HEK293 (cell line): Measurements from ENCODE around the gene XYLT2.

Experiments used
- CTCF ChIA-PET: fragments of 350-600 bp; formaldehyde crosslinking; extraction: SDS; loops from one replicate; lab custom pipeline; 2021; ENCODE audit warnings: antibody characterized with exemption; lab: Yijun Ruan, JAX
- POLR2A ChIA-PET: fragments of 300-600 bp; formaldehyde crosslinking; extraction: SDS; loops from one replicate; lab custom pipeline; 2020; ENCODE audit warnings: antibody characterized with exemption, inconsistent platforms; lab: Yijun Ruan, JAX
- H3K27ac ChIP-seq: fragments of 200-500 bp; sonication (Bioruptor generic); 2 replicates; pipeline ENCODE4 v1.5.1; 2014; ENCODE audit warnings: low read depth, low read length, control low read depth, inconsistent platforms; ENCODE audit errors: extremely low read depth
- H3K36me3 ChIP-seq, 2 experiments: fragments of 200-500 bp in 1 of 2; sonication (Bioruptor generic) in 1 of 2; 1 replicate in 1 of 2; 2 replicates in 1 of 2; pipeline ENCODE4 v1.5.1; 2014 to 2017; ENCODE audit warnings: inconsistent platforms in 2 of 2, low read length in 2 of 2; ENCODE audit not compliant: control insufficient read depth in 2 of 2, insufficient read depth in 1 of 2
- H3K4me1 ChIP-seq: fragments of 200-500 bp; sonication (Bioruptor generic); 2 replicates; pipeline ENCODE4 v1.5.1; 2014; ENCODE audit warnings: mild to moderate bottlenecking, low read length, inconsistent platforms; ENCODE audit not compliant: control insufficient read depth, insufficient read depth
- H3K4me3 ChIP-seq: 2 replicates; pipeline ENCODE4 v1.5.1; 2011; ENCODE audit warnings: low read depth, mild to moderate bottlenecking, control low read depth, low read length, moderate library complexity
- H3K9me3 ChIP-seq: fragments of 200-500 bp; sonication (Bioruptor generic); 2 replicates; pipeline ENCODE4 v1.5.1; 2014; ENCODE audit warnings: low read depth, low read length, inconsistent platforms; ENCODE audit not compliant: control insufficient read depth, insufficient read depth
- FEZF1 ChIP-seq: fragments of 450-650 bp; formaldehyde crosslinking; IDR thresholded peaks from 2 replicates; pipeline ENCODE4 v1.5.1; 2016; ENCODE audit warnings: missing biosample characterization, missing genetic modification characterization
- GLI4 ChIP-seq: fragments of 450-650 bp; formaldehyde crosslinking; IDR thresholded peaks from 2 replicates; pipeline ENCODE4 v1.5.1; 2016; ENCODE audit warnings: missing biosample characterization, missing genetic modification characterization
- KLF10 ChIP-seq: fragments of 450-650 bp; IDR thresholded peaks from 2 replicates; pipeline ENCODE4 v1.5.1; 2018; ENCODE audit warnings: missing biosample characterization, mild to moderate bottlenecking, missing genetic modification characterization
- KLF8 ChIP-seq: fragments of 450-650 bp; formaldehyde crosslinking; IDR thresholded peaks from 2 replicates; pipeline ENCODE4 v1.5.1; 2016; ENCODE audit warnings: missing biosample characterization, missing genetic modification characterization
- MEIS1 ChIP-seq: sonication (generic); formaldehyde crosslinking; IDR thresholded peaks from 2 replicates; pipeline ENCODE4 v1.8.1; 2022; ENCODE audit warnings: missing genetic modification reagents, mild to moderate bottlenecking, borderline replicate concordance
- MYNN ChIP-seq: fragments of 450-650 bp; formaldehyde crosslinking; IDR thresholded peaks from 2 replicates; pipeline ENCODE4 v1.5.1; 2016; ENCODE audit warnings: missing biosample characterization, missing genetic modification characterization, borderline replicate concordance
- OVOL3 ChIP-seq: fragments of 450-650 bp; formaldehyde crosslinking; IDR thresholded peaks from 2 replicates; pipeline ENCODE4 v1.5.1; 2016; ENCODE audit warnings: missing biosample characterization, missing genetic modification characterization
- TCF7L2 ChIP-seq: IDR thresholded peaks from 2 replicates; pipeline ENCODE4 v1.6.1; 2011; ENCODE audit warnings: low read depth, mild to moderate bottlenecking, inconsistent platforms, low read length, moderate library complexity, borderline replicate concordance
- YY2 ChIP-seq: fragments of 450-650 bp; formaldehyde crosslinking; IDR thresholded peaks from 2 replicates; pipeline ENCODE4 v1.5.1; 2016; ENCODE audit warnings: missing biosample characterization, missing genetic modification characterization
- ZFP41 ChIP-seq: fragments of 450-650 bp; formaldehyde crosslinking; IDR thresholded peaks from 2 replicates; pipeline ENCODE4 v1.5.1; 2016; ENCODE audit warnings: missing biosample characterization, missing genetic modification characterization, borderline replicate concordance
- ZIC2 ChIP-seq: fragments of 450-650 bp; formaldehyde crosslinking; IDR thresholded peaks from 2 replicates; pipeline ENCODE4 v1.5.1; 2016; ENCODE audit warnings: missing biosample characterization, missing genetic modification characterization
- ZNF132 ChIP-seq: fragments of 450-650 bp; formaldehyde crosslinking; IDR thresholded peaks from 2 replicates; pipeline ENCODE4 v1.5.1; 2017; ENCODE audit warnings: missing biosample characterization, missing genetic modification characterization, borderline replicate concordance
- ZNF148 ChIP-seq: fragments of 450-650 bp; formaldehyde crosslinking; IDR thresholded peaks from 2 replicates; pipeline ENCODE4 v1.5.0; 2017; ENCODE audit warnings: missing biosample characterization, missing genetic modification characterization, borderline replicate concordance
- ZNF16 ChIP-seq: fragments of 450-650 bp; formaldehyde crosslinking; IDR thresholded peaks from 2 replicates; pipeline ENCODE4 v1.5.1; 2016; ENCODE audit warnings: low read depth, missing biosample characterization, missing genetic modification characterization
- ZNF292 ChIP-seq: fragments of 450-650 bp; formaldehyde crosslinking; IDR thresholded peaks from 2 replicates; pipeline ENCODE4 v1.5.1; 2016; ENCODE audit warnings: low read depth, missing biosample characterization, missing genetic modification characterization, borderline replicate concordance
- ZNF521 ChIP-seq: fragments of 450-650 bp; formaldehyde crosslinking; IDR thresholded peaks from 2 replicates; pipeline ENCODE4 v1.5.1; 2017; ENCODE audit warnings: missing biosample characterization, mild to moderate bottlenecking, missing genetic modification characterization
- ZNF560 ChIP-seq: fragments of 450-650 bp; formaldehyde crosslinking; IDR thresholded peaks from 2 replicates; pipeline ENCODE4 v1.5.1; 2017; ENCODE audit warnings: missing biosample characterization, missing genetic modification characterization, borderline replicate concordance
- ZNF585B ChIP-seq: fragments of 450-650 bp; formaldehyde crosslinking; IDR thresholded peaks from 2 replicates; pipeline ENCODE4 v1.5.1; 2016; ENCODE audit warnings: missing biosample characterization, missing genetic modification characterization
- ZNF600 ChIP-seq: fragments of 450-650 bp; formaldehyde crosslinking; IDR thresholded peaks from 2 replicates; pipeline ENCODE4 v1.5.1; 2016; ENCODE audit warnings: missing biosample characterization, missing genetic modification characterization
- ZNF639 ChIP-seq: fragments of 450-650 bp; formaldehyde crosslinking; IDR thresholded peaks from 2 replicates; pipeline ENCODE4 v1.5.1; 2016; ENCODE audit warnings: missing biosample characterization, missing genetic modification characterization
- ZNF664 ChIP-seq: fragments of 450-650 bp; formaldehyde crosslinking; IDR thresholded peaks from 2 replicates; pipeline ENCODE4 v1.5.1; 2016; ENCODE audit warnings: missing biosample characterization, missing genetic modification characterization
- ZNF707 ChIP-seq: fragments of 450-650 bp; formaldehyde crosslinking; IDR thresholded peaks from 2 replicates; pipeline ENCODE4 v1.5.1; 2016; ENCODE audit warnings: missing biosample characterization, missing genetic modification characterization
- ZNF777 ChIP-seq: fragments of 450-650 bp; formaldehyde crosslinking; IDR thresholded peaks from 2 replicates; pipeline ENCODE4 v1.5.1; 2017; ENCODE audit warnings: missing biosample characterization, missing genetic modification characterization, borderline replicate concordance
- ZSCAN16 ChIP-seq: fragments of 450-650 bp; formaldehyde crosslinking; IDR thresholded peaks from 2 replicates; pipeline ENCODE4 v1.5.1; 2016; ENCODE audit warnings: missing biosample characterization, missing genetic modification characterization
- ZSCAN4 ChIP-seq: fragments of 450-650 bp; formaldehyde crosslinking; IDR thresholded peaks from 2 replicates; pipeline ENCODE4 v1.5.1; 2017; ENCODE audit warnings: missing biosample characterization, missing genetic modification characterization
- ZXDB ChIP-seq: fragments of 450-650 bp; formaldehyde crosslinking; IDR thresholded peaks from 2 replicates; pipeline ENCODE4 v1.5.1; 2016; ENCODE audit warnings: missing biosample characterization, missing genetic modification characterization
- TF ChIP-seq, protein P1 (sequence below): fragments of 450-650 bp; formaldehyde crosslinking; IDR thresholded peaks from 2 replicates; pipeline ENCODE4 v1.5.1; 2016; ENCODE audit warnings: missing biosample characterization, missing genetic modification characterization, low read depth

The XYLT2 gene

GRCh38 chr17:50312308-50312707, 33.6 kb upstream of the XYLT2 start:
- ChIA-PET POLR2A (interaction anchor here (0.7 kb wide), 1 partner anchor 342 kb away, joined by 3 read pairs; no protein-coding TSS in a partner anchor), CTCF (interaction anchor here (0.7 to 1.7 kb wide), 6 partner anchors 13 to 413 kb away, joined by 3 to 6 read pairs (median 3); no protein-coding TSS in a partner anchor)
- H3K4me3 ChIP-seq, result no peak overlapping the region
- no peak overlapping the region for H3K27ac ChIP-seq
- TF ChIP-seq ZNF600 (tag by site-specific recombination) (no peak), ZNF132 (no peak), GLI4 (tag by site-specific recombination) (no peak), ZNF292 (tag by site-specific recombination) (no peak), MEIS1 (CRISPR knock-in tag) (no peak), ZSCAN4 (no peak), ZNF521 (no peak), ZNF585B (tag by site-specific recombination) (no peak), ZIC2 (tag by site-specific recombination) (no peak), ZNF148 (tag by site-specific recombination) (no peak), KLF8 (tag by site-specific recombination) (no peak), KLF10 (tag by site-specific recombination) (no peak), OVOL3 (tag by site-specific recombination) (no peak), ZNF639 (tag by site-specific recombination) (no peak), YY2 (tag by site-specific recombination) (no peak), ZNF664 (tag by site-specific recombination) (no peak), ZNF707 (tag by site-specific recombination) (no peak), ZSCAN16 (tag by site-specific recombination) (no peak), ZFP41 (tag by site-specific recombination) (no peak)
- TF ChIP-seq, protein P1, sequence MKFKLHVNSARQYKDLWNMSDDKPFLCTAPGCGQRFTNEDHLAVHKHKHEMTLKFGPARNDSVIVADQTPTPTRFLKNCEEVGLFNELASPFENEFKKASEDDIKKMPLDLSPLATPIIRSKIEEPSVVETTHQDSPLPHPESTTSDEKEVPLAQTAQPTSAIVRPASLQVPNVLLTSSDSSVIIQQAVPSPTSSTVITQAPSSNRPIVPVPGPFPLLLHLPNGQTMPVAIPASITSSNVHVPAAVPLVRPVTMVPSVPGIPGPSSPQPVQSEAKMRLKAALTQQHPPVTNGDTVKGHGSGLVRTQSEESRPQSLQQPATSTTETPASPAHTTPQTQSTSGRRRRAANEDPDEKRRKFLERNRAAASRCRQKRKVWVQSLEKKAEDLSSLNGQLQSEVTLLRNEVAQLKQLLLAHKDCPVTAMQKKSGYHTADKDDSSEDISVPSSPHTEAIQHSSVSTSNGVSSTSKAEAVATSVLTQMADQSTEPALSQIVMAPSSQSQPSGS (tag by site-specific recombination), result no peak
- no peaks in the 10 kb centered on the region for H3K9me3 ChIP-seq
- no peaks in the 10 kb centered on the region for H3K36me3 ChIP-seq
- H3K4me1 ChIP-seq, result no peaks in the 10 kb centered on the region

DNA sequence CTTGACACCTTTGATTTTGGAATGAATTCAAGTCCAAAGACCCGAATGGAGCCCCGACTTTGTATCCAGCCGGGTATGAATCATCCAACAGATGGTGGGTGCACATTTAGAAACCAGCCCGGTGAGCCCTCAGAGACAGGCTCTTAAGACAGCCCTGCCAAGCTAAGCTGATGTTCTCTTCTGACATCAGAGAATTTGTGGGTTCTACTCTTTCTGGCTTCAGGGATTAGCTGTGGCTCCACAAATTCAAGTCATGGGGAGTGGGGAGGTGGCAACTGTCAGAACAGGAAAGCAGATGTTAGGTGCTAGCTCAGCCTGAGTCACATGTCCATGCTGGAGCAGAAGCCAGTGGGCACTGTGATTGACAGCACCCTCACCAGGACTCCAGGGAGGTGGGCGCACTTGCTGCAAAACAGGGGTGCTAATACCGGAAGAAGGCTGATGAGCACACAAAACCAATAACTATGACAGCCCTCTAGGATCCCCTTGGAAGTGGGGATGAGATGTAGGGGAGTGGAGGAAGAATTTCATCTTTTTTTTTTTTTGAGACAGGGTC, 31.4 kb upstream of the XYLT2 start:
- ChIA-PET CTCF (interaction anchor here (0.6 kb wide), 1 partner anchor 94 kb away, joined by 6 read pairs; no protein-coding TSS in a partner anchor), POLR2A (no interaction called here)
- Histone ChIP-seq H3K36me3 (no peaks in the 10 kb centered on the region), H3K27ac (no peak overlapping the region), H3K4me1 (no peaks in the 10 kb centered on the region), H3K4me3 (no peak overlapping the region), H3K9me3 (no peaks in the 10 kb centered on the region)
- TF ChIP-seq ZXDB (tag by site-specific recombination) (no peak), ZNF560 (tag by site-specific recombination) (no peak), TCF7L2 (no peak), ZNF777 (tag by site-specific recombination) (no peak), ZSCAN4 (no peak), ZNF16 (tag by site-specific recombination) (no peak), FEZF1 (tag by site-specific recombination) (no peak), MYNN (tag by site-specific recombination) (no peak)
